Keratinocyte (primary cell): Measurements from ENCODE around the gene BHLHE23.

Experiments used
- EZH2 ChIP-seq: IDR thresholded peaks from one replicate; pipeline ENCODE4 v1.6.1; 2012; ENCODE audit warnings: inconsistent platforms, mild to moderate bottlenecking, low read length, moderate library complexity
- TF ChIP-seq, protein P1 (sequence below), 3 experiments: IDR thresholded peaks in 1 of 3; conservative IDR thresholded peaks in 1 of 3; optimal IDR thresholded peaks in 1 of 3; 2 replicates in 2 of 3; 3 replicates in 1 of 3; pipeline versions ENCODE3 to v1.5.1; 2011; ENCODE audit warnings: low read length in 3 of 3, mild to moderate bottlenecking in 3 of 3, moderate library complexity in 2 of 3, control low read depth in 1 of 3, inconsistent platforms in 1 of 3; ENCODE audit not compliant: insufficient read depth in 2 of 3; ENCODE audit errors: extremely low read depth in 1 of 3

DNA sequence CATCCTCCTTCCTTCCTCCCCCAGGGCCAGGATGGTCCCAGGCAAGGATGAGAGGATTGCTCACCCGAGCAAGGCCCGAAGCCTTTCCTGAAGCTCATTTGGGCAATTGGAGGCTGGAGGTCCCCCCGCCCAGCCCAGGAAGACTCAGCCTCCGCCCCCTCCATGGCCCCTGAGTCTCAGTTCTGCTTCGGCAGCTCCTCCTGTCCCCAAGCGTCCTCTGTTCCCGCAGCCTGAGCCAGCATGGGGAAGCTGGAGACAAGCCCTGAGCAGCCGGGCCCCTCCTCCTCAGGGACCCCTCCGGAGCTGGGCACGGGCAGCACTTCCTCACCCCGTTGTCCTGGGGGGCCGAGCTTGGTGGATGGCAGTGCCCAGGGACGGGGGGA lies 28.2 kb downstream of the BHLHE23 start:
- TF ChIP-seq, protein P1, sequence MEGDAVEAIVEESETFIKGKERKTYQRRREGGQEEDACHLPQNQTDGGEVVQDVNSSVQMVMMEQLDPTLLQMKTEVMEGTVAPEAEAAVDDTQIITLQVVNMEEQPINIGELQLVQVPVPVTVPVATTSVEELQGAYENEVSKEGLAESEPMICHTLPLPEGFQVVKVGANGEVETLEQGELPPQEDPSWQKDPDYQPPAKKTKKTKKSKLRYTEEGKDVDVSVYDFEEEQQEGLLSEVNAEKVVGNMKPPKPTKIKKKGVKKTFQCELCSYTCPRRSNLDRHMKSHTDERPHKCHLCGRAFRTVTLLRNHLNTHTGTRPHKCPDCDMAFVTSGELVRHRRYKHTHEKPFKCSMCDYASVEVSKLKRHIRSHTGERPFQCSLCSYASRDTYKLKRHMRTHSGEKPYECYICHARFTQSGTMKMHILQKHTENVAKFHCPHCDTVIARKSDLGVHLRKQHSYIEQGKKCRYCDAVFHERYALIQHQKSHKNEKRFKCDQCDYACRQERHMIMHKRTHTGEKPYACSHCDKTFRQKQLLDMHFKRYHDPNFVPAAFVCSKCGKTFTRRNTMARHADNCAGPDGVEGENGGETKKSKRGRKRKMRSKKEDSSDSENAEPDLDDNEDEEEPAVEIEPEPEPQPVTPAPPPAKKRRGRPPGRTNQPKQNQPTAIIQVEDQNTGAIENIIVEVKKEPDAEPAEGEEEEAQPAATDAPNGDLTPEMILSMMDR (optimal IDR thresholded peaks at IDR 0.05 in 1 of 3, IDR thresholded peaks at IDR 0.05 in 1 of 3, conservative IDR thresholded peaks at IDR 0.05 in 1 of 3; ENCODE audit: extremely low read depth in 1 of 3, insufficient read depth in 2 of 3, low read length in 3 of 3): no peak
- no peak for TF ChIP-seq EZH2
